AML-193 (cell line): ENCODE measurements around the gene NCR1.
"Not testable (repeated sequence)": the region's sequence is repeated elsewhere in the genome, so short reads cannot be mapped to it uniquely, and the experiment has no call there.

Experiments
- DNase-seq, 2 experiments: peaks; one replicate each; lab custom pipeline; 2025; lab: John Stamatoyannopoulos, UW

NCR1 gene

GRCh38 chr19:54905803-54906511 is at the start of gene NCR1:
Gene NCR1 (plus strand): TSS chr19:54906148. CDS start chr19:54906188, 40 bp downstream.
- no peak for DNase-seq

GRCh38 chr19:54858476-54858875 is 47.5 kb upstream of the NCR1 start:
- not testable (repeated sequence) for DNase-seq

- peak; percentile 67 to 76 for DNase-seq
Observed at GRCh38 chr19:54859421-54859820, 46.5 kb upstream of the NCR1 start.

GRCh38 chr19:54863459-54863858 is 42.5 kb upstream of the NCR1 start:
- DNase-seq = not testable (repeated sequence)

DNA sequence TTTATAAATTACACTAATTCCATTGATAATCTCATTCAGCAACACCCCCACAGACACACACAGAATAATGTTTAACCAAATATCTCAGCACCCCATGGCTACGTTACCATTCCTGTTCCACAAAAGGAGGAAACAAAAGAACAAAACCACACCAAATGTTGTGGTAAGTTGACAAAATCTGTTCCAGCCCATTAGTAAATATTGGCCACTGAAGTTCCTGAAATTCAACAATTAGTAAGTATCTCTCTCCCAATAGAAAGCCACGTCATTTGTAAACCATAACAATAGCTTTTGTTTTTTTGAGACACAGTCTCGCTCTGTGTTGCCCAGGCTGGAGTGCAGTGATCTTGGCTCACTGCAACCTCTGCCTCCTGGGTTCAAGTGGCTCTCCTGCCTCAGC is 34.3 kb upstream of the NCR1 start:
- no peak for DNase-seq

DNA sequence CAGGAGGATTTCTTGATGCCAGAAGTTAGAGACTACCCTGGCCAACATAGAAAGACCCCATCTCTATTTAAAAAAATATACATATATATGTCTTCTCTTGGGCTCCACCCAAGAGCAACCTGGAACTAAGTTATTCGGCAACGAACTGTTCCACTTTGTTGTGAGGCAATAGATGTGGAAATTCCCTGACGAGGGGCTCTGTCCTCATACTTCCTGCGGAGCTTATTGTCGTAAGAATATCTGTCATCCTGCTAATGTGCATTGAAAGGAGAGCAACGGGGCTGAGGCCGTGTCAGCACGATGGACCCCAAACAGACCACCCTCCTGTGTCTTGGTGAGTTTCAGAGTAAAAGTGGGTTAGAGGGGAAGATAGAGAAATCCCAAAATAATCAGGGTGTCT is 32.0 kb upstream of the NCR1 start, which contains the start of gene FCAR:
Gene FCAR, plus strand, starts transcription at position 246 of the 400 bp plus-strand sequence. Its CDS starts 55 bp downstream, at position 301.
- no peak for DNase-seq

DNA sequence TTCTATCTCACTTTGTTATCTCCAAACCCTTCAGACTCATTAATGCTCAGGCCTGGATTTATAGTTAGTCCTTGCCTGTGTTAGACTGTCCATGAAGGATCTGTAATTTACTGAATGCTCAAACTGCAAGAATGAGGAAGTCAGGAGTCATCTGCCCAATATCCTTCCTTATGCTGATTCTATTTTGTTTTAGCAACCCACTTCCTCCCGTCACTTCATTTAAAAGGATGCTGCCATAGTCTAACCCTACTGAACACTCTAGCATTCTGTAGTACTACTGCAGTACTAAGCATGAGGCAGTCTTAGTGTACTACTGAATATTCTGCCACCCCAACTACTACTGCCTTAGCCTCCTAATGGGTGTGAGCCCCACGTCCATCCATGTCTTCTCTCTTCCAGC is 30.4 kb upstream of the NCR1 start:
- DNase-seq = peak; percentile 92

- peak; percentile 33 to 40 for DNase-seq
Observed at GRCh38 chr19:54877471-54877870, 28.5 kb upstream of the NCR1 start.

DNA sequence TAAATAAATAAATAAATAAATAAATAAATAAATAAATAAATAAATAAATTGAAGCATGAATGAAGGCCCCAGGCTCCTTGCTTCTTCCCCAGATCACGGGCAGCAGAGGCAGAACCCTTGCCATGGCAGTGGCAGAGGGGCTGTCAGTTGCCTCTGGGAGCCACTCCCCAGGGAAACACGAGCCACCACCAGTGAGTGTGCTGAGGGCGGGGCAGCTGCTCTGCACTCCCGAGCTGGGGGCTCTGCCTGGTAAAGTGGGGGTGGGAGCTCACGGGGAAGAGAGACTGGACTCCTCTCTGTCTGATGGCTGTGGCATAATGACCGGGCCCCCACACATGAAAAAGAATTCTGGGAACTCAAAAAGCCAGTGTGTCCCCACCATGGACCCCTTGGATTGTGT is 24.1 kb upstream of the NCR1 start:
- no peak for DNase-seq

- DNase-seq = peak; percentile 26 to 40
Observed at GRCh38 chr19:54882758-54883157, 23.2 kb upstream of the NCR1 start.

DNA sequence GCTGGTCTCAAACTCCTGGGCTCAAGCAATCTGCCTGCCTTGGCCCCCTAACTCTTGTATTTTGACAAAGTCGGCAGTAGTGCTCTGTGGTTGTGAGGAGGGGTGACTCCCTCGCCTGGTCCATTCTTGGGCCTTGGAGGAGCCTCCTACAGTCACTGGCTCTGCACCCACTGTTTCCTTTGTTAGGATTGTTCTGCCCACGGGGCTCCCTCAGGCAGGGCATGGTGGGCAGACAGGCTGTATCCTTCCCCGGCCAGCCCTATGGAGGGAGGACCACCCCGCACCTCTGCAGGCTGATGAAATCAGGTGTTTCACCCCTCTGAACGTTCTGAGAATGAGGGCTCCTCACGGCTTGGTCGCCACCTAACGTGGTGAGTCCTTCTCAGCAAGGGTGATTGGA is 22.7 kb upstream of the NCR1 start:
- DNase-seq = no peak

DNA sequence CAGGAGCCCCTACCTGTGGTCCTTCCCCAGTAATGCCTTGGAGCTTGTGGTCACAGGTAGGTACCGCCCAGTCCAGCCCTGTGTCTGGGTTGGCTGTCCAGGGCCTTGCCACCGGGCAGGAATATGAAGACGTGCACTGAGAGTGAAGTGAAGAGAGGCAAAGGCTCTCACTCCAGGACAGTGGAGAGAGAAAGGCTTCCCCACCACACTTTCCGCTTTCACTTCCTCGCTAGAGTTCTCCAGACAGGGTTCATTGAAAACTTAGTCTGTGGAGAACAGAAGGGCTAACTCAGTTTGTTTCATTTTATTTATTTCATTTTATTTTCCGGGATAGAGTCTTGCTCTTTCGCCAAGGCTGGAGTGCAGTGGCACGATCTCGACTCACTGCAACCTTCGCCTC is 17.7 kb upstream of the NCR1 start:
- DNase-seq = no peak

DNA sequence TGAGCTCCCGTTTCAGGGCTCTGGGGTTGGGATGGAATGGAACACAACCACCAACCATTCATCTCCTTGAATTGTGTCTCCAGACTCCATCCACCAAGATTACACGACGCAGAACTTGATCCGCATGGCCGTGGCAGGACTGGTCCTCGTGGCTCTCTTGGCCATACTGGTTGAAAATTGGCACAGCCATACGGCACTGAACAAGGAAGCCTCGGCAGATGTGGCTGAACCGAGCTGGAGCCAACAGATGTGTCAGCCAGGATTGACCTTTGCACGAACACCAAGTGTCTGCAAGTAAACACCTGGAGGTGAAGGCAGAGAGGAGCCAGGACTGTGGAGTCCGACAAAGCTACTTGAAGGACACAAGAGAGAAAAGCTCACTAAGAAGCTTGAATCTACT is 16.4 kb upstream of the NCR1 start:
- no peak for DNase-seq

DNA sequence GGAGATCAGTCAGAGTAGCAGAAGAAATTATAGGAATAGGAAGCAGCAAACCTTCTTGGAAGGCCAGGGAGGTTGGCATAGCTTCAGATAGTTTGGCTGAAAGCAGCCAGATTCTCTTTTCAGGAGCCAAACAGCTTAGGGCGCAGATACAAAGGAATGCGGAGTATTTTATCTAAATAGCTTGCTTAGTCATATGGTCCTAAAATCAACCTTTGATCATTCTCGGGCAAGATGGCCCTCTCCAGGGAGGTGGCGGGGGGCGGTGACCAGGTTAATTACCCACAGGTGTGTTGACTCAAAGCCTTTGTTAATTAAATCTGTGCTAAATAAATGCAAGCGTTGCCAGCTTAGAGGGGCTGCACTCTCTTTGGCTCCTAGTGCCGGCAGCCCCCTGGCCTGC is 12.5 kb upstream of the NCR1 start:
- no peak for DNase-seq

GRCh38 chr19:54894106-54894505 is 11.8 kb upstream of the NCR1 start:
- DNase-seq = not testable (repeated sequence)

DNA sequence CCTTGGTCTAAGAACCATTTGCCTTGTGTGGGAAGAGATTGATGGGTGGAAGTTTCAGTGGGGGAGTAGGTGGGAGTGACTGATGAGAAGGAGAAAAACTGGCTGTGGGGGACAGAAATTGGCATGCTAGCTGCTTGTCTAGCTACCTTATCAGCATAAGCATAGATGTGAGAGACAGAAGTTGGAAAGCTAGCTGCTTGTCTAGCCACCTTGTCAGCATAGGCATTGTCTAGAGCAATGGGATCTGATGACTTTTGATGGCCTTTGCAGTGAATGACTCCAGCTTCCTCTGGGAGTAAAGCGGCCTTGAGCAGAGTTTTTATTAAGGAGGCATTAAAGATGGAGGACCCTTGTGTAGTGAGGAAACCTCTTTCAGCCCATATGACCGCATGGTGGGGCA is 9.9 kb upstream of the NCR1 start:
- no peak for DNase-seq

- DNase-seq = not testable (repeated sequence)
Observed at GRCh38 chr19:54898685-54899084, 7.3 kb upstream of the NCR1 start.

- DNase-seq = not testable (repeated sequence)
Observed at GRCh38 chr19:54899646-54900045, 6.3 kb upstream of the NCR1 start.

DNA sequence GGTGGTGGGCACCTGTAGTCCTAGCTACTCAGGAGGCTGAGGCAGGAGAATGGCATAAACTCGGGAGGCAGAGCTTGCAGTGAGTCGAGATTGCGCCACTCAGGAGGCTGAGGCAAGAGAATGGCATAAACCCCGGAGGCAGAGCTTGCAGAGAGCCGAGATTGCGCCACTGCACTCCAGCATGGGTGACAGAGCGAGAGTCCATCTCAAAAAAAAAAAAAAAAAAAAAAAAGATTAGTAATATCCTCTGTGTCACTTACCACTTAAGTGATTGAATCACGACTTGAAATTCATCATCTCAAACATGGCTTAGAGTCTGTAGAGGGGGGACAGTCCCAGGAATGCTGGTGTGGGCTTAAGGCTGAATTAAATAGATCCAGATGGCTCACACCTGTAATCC is 4.8 kb upstream of the NCR1 start:
- DNase-seq = peak; percentile 30 to 64

- no peak for DNase-seq
Observed at GRCh38 chr19:54902061-54902460, 3.9 kb upstream of the NCR1 start.

GRCh38 chr19:54903303-54903702 is 2.6 kb upstream of the NCR1 start:
- no peak for DNase-seq

GRCh38 chr19:54904261-54904660 is 1.7 kb upstream of the NCR1 start:
- not testable (repeated sequence) for DNase-seq

GRCh38 chr19:54905421-54905802 is 536 bp upstream of the NCR1 start:
- no peak for DNase-seq

DNA sequence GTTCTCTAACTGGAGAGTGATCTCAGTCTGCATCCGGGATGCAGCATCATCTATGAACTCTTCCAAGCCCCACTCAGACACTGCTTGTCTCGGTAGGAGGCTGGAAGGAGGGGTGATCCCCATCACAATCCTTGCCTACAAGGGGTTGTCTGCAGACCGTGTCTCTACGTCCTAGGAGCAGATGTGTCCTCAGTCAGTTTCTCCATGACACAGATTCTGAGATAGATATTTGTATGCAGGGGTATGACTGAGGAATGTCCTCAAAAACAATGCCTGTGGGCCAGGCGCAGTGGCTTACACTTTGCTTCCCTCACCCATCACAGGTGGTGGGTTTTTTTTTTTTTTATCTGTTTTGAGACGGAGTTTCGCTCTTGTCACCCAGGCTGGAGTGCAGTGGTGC is 871 bp downstream of the NCR1 start:
- no peak for DNase-seq
